HCT116 (cell line): ENCODE results near the gene RPS16.

Experiments used
- EZH2 ChIP-seq: fragments of 200-600 bp; sonication (generic); IDR thresholded peaks from 2 replicates; pipeline ENCODE4 v1.6.1; 2017; ENCODE audit warnings: antibody characterized with exemption, mixed run types
- EZH2phosphoT487 ChIP-seq: fragments of 200-600 bp; IDR thresholded peaks from 2 replicates; pipeline ENCODE4 v1.6.1; 2018; ENCODE audit warnings: antibody characterized with exemption, borderline replicate concordance
- JUND ChIP-seq: IDR thresholded peaks from 2 replicates; pipeline ENCODE4 v1.6.1; 2012
- POLR2A ChIP-seq: IDR thresholded peaks from 2 replicates; pipeline ENCODE4 v1.7.0; 2011; ENCODE audit warnings: borderline replicate concordance; ENCODE audit not compliant: insufficient read depth, insufficient read length; ENCODE audit errors: extremely low read depth
- POLR2AphosphoS5 ChIP-seq: IDR thresholded peaks from 2 replicates; pipeline ENCODE4 v1.6.1; 2011; ENCODE audit warnings: mild to moderate bottlenecking, low read depth, low read length, moderate library complexity
- YY1 ChIP-seq: IDR thresholded peaks from 2 replicates; pipeline ENCODE4 v1.6.1; 2011; ENCODE audit warnings: low read length, low read depth, moderate library complexity, mild to moderate bottlenecking; ENCODE audit not compliant: insufficient replicate concordance; ENCODE audit errors: extremely low read depth
- ZFX ChIP-seq: fragments of 450-650 bp; IDR thresholded peaks from 2 replicates; pipeline ENCODE4 v1.6.1; 2017
- TF ChIP-seq, protein P1 (sequence below), 3 experiments: fragments of 200-600 bp in 1 of 3; sonication (generic) in 1 of 3; IDR thresholded peaks in 2 of 3; conservative IDR thresholded peaks in 1 of 3; 2 replicates each; pipeline ENCODE4 v1.5.1; 2012 to 2017; ENCODE audit warnings: low read depth in 2 of 3, low read length in 2 of 3, antibody characterized with exemption in 1 of 3, borderline replicate concordance in 1 of 3, control low read depth in 1 of 3, mild to moderate bottlenecking in 1 of 3, mixed read lengths in 1 of 3, mixed run types in 1 of 3, moderate library complexity in 1 of 3; ENCODE audit not compliant: insufficient read depth in 1 of 3

DNA sequence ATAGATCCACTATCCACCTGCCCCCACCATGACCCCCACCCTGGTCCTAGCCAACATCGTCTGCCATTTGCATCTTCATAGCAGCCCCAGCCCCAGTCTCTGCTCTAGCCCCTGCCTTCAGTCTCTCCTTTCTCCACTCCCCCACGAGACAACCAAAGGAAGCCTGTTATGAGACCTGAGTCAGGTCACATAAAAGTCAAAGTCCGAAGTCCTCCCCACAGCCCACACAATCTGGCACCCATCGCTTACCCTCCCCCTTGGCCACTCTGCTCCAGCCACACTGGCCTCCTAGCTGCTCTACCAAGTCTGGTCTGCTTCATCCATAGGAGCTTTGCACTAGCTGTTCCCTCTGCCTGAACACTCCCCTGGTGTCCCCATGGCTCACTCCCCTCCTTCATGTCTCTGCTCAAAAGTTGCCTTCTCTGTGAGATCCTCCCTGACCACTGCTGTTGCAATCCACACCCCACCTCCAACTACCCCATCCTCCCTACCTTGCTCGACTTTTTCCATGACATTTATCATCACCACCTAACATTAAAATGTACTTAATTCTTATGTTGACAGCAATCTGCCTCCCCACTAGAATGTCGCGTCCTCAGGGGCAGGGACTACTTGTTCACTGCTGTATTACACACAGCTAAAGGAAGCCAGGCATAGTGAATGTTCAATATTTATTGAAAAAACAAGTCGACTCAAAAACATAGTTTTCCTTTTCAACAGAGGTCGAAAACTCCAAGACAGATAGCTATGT lies 24.5 kb downstream of the RPS16 start:
- peak; percentile 46; the same call in 1 of the 2 replicates for TF ChIP-seq POLR2AphosphoS5
- TF ChIP-seq JUND, result no peak
- no peak for TF ChIP-seq POLR2A
- no peak for TF ChIP-seq YY1
- TF ChIP-seq EZH2, result no peak
- TF ChIP-seq ZFX, result no peak
- TF ChIP-seq, protein P1, sequence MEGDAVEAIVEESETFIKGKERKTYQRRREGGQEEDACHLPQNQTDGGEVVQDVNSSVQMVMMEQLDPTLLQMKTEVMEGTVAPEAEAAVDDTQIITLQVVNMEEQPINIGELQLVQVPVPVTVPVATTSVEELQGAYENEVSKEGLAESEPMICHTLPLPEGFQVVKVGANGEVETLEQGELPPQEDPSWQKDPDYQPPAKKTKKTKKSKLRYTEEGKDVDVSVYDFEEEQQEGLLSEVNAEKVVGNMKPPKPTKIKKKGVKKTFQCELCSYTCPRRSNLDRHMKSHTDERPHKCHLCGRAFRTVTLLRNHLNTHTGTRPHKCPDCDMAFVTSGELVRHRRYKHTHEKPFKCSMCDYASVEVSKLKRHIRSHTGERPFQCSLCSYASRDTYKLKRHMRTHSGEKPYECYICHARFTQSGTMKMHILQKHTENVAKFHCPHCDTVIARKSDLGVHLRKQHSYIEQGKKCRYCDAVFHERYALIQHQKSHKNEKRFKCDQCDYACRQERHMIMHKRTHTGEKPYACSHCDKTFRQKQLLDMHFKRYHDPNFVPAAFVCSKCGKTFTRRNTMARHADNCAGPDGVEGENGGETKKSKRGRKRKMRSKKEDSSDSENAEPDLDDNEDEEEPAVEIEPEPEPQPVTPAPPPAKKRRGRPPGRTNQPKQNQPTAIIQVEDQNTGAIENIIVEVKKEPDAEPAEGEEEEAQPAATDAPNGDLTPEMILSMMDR (IDR thresholded peaks at IDR 0.05 in 2 of 3, conservative IDR thresholded peaks at IDR 0.05 in 1 of 3; ENCODE audit: borderline replicate concordance in 1 of 3, insufficient read depth in 1 of 3, low read depth in 2 of 3, low read length in 2 of 3), result no peak
- TF ChIP-seq EZH2phosphoT487, result no peak
